H1 (cell line): Measurements from ENCODE around the gene EIF1B. TPM values are rescaled to one million over a fixed set of nuclear protein-coding genes. Genes with fewer than 3 reads are reported as not detected.

Source experiments
- CHD1 ChIP-seq: IDR thresholded peaks from 2 replicates; pipeline ENCODE4 v1.6.1; 2012; ENCODE audit warnings: low read depth, low read length, improper control_type of control experiment
- CHD7 ChIP-seq: fragments of 300-600 bp; sonication (generic); IDR thresholded peaks from 2 replicates; pipeline ENCODE4 v1.7.1; 2012; ENCODE audit warnings: low read length, moderate library complexity, mild to moderate bottlenecking, inconsistent platforms; ENCODE audit not compliant: insufficient replicate concordance
- FOSL1 ChIP-seq: IDR thresholded peaks from 2 replicates; pipeline ENCODE4 v1.6.1; 2011; ENCODE audit warnings: mild to moderate bottlenecking, low read depth, low read length, moderate library complexity; ENCODE audit not compliant: insufficient read depth
- GABPA ChIP-seq: IDR thresholded peaks from 2 replicates; pipeline ENCODE4 v1.6.1; 2011; ENCODE audit warnings: mild to moderate bottlenecking, low read length, moderate library complexity, borderline replicate concordance; ENCODE audit not compliant: insufficient read depth
- KDM4A ChIP-seq: IDR thresholded peaks from one replicate; pipeline ENCODE4 v1.7.1; 2012; ENCODE audit warnings: low read depth, mild to moderate bottlenecking, moderate library complexity, low read length, inconsistent platforms; ENCODE audit not compliant: severe bottlenecking
- NANOG ChIP-seq: IDR thresholded peaks from 2 replicates; pipeline ENCODE4 v1.6.1; 2011; ENCODE audit warnings: low read length, low read depth, mild to moderate bottlenecking, inconsistent platforms; ENCODE audit not compliant: insufficient read depth, poor library complexity, severe bottlenecking
- NRF1 ChIP-seq: IDR thresholded peaks from 2 replicates; pipeline ENCODE4 v1.6.1; 2011; ENCODE audit warnings: mild to moderate bottlenecking, low read depth, low read length, improper control_type of control experiment
- PHF8 ChIP-seq: fragments of 200-600 bp; sonication (generic); conservative IDR thresholded peaks from 2 replicates; pipeline ENCODE4 v1.7.1; 2012; ENCODE audit warnings: low read depth, mild to moderate bottlenecking, inconsistent platforms, low read length, moderate library complexity
- RNF2 ChIP-seq: fragments of 200-900, 300-1000 bp; sonication (generic); IDR thresholded peaks from 2 replicates; pipeline ENCODE4 v1.7.1; 2016; ENCODE audit warnings: borderline replicate concordance, low read depth, mild to moderate bottlenecking, antibody characterized with exemption, low read length; ENCODE audit not compliant: poor library complexity, severe bottlenecking; ENCODE audit errors: missing control alignments
- SAP30 ChIP-seq: fragments of 300-600 bp; sonication (generic); IDR thresholded peaks from 2 replicates; pipeline ENCODE4 v1.7.1; 2012; ENCODE audit warnings: low read length, moderate library complexity, mild to moderate bottlenecking, inconsistent platforms; ENCODE audit not compliant: insufficient read depth, insufficient replicate concordance
- polyA plus RNA-seq, 7 experiments: library from polyadenylated mRNA; depleted of rRNA in 3 of 7; stranded (reverse) in 5 of 7; unstranded in 2 of 7; fragments of >200 nt in 5 of 7; fragments of 200-250 nt in 2 of 7; gene quantifications; 1 replicate in 5 of 7; 2 replicates in 1 of 7; 4 replicates in 1 of 7; pipeline versions ENCODE4 v1.2.1 to v1.2.3, GENCODE V29; 2011 to 2013; ENCODE audit warnings: missing spikeins in 2 of 7, mixed read lengths in 2 of 7
- total RNA-seq: library from RNA; stranded (reverse); fragmentation: NEBNext Ultra II Directional; extraction: Animal tissue kit (Norgen Biotek cat#: 25700); gene quantifications from 2 replicates; pipeline ENCODE4 v1.2.1, GENCODE V29; 2021

EIF1B gene
- total and polyA plus RNA-seq, 2 of the 8 experiments (the other 6 are each of a cell fraction or from before 2014, with no cell fraction given) = 42.4 to 115 TPM

- TF ChIP-seq CHD7 (no peak), SAP30 (peak; percentile 29), NANOG (peak; percentile 12), GABPA (no peak), NRF1 (no peak), FOSL1 (no peak), KDM4A (peak; percentile 48), RNF2 (no peak), CHD1 (no peak), PHF8 (peak; percentile 90)
Measured at GRCh38 chr3:40309418-40309924, at the start of gene EIF1B (continued).
